NCI-H446 (cell line): Measurements from ENCODE around the gene TMEM130.

ENCODE experiments used
- DNase-seq, 2 experiments: peaks; one replicate each; lab custom pipeline; 2025; lab: John Stamatoyannopoulos, UW

The TMEM130 gene

DNA sequence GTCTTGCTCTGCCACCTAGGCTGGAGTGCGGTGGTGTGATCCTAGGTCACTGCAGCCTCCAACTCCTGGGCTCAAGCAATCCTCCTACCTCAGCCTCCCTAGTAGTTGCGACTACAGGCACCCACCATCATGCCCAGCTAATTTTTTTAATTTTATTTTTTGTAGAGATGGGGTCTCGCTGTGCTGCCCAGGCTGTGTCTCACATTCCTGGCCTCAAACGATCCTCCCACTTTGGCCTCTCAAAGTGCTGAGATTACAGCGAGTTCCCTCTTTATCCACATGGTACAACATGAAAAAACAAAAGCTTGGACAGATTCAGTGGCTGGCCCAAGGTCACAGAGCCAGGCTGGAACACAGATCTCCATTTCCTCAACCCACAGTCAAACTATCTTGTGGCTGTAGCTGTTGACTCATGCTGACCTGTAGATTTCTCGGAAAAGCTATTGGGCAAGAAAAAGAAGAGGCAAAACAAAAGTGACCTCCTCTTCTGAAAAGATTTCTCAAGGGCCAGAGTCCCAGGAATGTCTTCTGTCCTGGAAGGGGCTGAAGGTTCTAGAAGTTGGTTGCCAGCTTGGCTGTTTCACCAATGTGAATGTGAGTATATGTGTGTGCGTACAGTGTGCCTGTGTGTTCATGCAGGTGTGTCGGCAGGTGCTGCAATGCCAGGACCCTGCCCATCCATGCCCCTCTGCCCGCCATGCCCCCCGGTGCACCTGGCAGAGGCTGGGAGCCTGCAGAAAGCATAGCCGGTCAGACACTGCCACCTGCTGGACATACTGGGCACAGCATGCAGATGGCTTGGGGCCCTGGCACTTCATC is 28.4 kb downstream of the TMEM130 start:
- DNase-seq, result peak in 1 of 2 experiments; percentile 17

DNA sequence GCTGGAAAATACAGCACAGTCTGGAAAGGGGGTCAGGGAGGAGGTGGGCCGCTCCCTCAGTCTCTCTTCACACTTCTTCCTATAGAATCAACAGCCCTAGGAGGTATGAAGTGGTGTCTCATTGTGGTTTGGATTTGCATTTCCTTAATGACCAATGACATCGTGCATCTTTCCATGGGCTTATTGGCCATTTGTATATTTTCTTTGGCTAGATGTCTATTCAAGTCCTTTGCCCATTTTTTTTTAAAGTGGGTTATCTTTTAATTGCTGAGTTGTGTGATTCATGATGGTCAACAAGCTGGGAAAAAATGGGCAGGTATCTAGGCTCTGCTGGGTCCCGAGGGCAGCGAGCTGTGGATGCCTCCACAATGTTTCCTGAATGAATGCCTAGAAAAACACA is 29.1 kb downstream of the TMEM130 start:
- no peak for DNase-seq

DNA sequence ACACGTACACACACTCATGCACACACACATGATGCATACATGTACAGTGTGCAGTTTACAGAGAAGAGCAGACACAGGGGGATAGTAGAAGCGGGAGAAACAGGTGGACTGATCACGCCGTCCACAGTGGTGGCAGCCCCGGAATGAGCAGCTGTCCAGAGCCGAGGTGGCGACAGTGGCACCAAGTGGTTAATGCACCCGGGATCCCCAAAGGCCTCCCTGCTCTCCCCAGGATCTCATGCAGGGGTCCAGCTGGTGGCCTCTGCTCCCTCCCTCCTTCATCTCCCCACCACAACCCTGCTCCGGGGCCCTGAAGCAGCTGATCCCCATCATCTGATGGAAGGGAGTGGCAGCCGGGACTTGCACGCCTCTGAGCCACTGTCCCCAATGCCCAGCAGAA is 29.7 kb downstream of the TMEM130 start:
- DNase-seq, result no peak

DNA sequence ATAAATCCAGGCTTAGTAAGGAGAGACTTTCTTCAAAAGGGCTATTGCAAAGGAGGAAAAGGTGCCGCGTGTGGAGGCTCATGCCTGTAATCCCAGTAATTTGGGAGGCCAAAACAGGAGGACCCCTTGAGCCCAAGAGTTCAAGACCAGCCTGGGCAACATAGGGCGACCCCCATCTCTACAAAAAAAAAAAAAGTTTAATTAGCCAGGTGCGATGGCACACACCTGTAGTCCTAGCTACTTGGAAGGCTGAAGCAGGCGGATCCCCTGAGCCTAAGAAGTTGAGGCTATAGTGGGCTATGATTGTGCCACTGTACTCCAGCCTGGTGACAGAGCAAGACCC is 32.2 kb downstream of the TMEM130 start:
- DNase-seq, result no peak

DNA sequence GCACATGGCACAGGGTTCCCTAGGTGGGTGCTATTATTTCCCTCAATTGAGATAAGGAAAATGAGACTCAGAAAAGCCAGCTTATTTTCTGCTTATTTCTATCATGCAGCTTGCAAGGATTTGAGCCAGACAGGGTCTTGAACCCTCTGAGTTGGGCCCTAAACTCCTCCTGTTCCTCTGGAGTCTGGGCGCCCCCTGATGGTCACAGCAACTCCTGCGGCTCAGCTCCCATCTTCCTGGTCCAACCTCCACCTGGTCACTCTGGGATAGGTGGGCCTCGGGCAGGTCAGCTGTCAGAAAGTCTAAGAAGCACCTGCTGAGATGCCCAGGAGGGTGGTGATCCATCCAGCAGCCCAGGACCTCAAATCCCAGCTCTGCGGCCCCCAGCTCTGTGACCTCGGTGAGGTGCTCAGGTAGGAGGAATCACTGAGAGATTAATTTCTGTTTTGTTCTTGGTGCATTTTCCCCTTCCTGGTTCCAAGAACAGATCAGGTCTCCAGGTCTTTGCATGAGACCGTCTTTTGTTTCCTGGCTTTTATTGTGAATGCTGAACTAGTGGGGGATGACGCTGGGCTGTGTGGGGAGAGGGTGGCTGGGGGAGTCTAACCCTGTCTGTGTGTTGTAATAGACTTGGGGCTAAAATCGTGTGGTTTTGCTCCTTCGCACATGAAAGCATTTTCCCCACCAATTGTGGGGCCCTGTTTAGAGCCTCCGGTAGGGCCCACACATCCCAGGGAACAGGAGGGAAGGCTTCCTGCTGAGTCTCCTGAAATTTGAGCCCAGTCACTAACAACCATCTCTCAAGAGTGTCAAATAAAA is 32.8 kb downstream of the TMEM130 start:
- peak in 1 of 2 experiments; percentile 13 for DNase-seq

DNA sequence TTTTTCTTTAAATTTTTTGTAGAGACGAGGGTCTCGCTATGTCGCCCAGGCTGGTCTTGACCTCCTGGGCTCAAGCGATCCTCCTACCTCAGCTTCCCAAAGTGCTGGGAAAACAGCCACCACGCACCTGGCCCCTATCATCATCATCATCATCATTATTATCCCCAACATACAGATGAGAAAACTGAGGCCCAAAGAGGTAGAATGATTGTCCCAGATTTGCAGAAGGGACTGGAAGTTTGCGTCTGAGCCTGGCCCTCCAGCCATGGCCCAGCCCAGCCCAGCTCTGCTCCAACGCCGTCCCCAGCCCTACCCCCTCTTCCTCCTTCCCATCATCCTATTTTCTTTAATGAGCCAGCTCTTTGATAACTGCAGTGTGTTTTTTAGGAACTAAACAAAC is 34.9 kb downstream of the TMEM130 start:
- DNase-seq, result no peak

DNA sequence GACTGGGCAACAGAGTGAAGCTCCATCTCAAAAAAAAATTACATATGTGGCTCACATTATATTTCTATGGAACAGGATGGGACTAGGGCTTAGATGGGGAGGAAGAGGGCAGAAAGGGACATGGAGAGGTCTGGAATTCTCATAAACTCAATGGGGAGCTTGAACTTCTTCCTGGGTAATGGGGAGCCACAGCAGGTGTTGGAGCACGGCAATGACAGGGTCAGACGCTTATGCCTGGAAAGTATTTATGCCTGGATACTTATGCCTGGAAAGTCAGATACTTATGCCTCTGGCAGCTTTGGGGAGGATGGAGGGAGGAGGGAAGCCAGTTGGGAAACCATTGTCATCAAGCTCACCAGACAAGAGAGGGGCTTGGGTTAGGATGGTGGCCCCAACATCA is 36.8 kb downstream of the TMEM130 start:
- no peak for DNase-seq

DNA sequence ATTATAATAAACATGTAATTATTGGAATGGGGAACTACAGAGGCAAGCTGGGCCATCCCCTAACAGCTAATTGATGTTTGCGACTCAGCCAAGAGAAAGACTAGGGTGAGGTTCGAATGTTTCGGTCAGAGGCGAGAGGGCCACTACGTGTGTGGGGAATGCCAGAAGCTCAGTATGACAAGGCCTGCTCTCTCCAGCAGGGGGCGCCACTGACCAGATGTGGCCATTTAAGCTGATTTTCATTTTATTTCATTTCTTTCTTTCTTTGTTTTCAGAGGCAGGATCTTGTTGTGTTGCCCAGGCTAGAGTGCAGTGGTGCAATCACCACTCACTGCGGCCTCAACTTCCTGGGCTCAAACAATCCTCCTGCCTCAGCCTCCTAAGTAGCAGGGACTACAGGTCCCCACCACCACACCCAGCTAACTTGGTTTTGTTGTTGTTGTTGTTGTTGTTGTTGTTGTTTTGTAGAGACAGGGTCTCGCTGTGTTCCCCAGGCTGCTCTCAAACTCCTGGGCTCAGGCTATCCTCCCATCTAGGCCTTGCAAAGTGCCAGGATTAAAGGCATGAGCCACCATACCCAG is 38.1 kb downstream of the TMEM130 start:
- DNase-seq, result no peak

DNA sequence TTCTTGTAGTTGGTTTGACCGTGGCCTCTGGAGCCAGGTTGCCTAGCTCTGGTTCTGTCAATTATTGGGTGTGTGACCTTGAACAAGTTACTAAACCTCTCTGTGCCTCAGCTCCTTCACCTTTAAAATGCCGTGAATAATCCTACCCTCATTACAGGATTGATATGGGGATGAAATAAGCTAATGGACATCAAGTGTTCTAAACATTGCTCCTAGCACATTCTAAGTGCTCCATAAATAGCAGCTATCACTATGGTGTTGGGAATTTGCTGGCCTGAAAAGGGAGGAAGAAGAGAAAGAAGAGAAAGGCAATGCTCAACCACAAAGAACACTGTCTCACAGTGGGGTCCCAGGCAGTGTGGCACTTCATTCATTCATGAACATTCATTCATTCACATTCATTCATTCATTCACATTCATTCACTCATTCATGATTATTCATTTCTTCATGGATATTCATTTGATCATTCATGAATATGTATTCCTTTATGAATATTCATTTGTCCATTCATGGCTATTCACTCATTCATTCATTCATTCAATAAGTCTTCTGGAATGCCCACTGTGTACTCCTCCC is 38.8 kb downstream of the TMEM130 start:
- no peak for DNase-seq

DNA sequence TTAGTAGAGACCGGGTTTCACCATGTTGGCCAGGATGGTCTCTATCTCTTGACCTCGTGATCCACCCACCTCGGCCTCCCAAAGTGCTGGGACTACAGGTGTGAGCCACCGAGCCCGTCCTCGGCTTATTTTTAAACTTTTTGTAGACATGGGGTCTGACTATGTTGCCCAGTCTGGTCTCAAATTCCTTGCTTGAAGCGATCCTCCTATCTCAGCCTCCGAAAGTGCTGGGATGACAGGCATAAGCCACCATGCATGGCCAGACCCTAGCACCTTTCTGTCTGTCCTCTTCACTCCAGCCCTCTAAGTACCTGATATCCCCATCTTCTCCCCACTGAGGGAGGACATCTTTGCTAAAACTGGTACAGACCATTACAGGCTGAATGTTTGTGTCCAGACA is 41.4 kb downstream of the TMEM130 start:
- no peak for DNase-seq

DNA sequence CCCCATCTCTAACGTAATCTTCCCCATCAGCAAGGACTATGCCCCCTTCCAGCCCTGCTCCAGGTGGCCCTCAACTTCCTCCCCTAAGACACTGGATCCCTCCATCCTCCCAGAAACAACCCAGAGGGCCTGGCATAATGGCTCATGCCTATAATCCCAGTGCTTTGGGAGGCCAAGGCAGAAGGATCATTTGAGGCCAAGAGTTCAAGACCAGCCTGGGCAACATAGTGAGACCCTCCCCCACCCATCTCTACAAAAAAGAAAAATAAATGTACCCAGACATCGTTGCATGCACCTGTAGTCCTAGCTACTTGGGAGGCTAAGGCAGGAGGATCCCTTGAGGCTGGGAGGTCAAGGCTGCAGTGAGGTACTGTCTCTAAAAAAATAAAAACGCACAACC is 42.6 kb downstream of the TMEM130 start:
- no peak for DNase-seq

DNA sequence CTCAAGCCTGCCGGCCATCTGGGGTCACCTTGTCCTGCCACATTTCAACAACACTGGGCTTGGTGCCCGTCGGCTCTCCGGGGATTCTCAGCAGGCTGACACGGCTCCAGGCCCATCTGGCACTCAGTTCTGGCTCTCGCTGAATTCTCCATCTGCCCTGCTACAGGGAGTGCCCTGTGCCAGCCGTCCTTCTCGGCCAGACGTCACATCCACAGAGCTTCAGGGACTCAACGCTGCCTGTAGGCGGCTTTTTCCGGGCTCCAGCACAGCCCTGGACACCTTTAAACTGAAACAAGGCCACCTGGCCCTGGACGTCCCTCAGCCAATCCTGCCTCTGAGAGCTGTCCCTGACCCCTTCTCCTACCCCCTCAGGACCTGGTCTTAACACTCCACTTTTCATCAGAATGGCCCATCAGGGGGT is 43.0 kb downstream of the TMEM130 start:
- DNase-seq, result peak; percentile 83 to 95

DNA sequence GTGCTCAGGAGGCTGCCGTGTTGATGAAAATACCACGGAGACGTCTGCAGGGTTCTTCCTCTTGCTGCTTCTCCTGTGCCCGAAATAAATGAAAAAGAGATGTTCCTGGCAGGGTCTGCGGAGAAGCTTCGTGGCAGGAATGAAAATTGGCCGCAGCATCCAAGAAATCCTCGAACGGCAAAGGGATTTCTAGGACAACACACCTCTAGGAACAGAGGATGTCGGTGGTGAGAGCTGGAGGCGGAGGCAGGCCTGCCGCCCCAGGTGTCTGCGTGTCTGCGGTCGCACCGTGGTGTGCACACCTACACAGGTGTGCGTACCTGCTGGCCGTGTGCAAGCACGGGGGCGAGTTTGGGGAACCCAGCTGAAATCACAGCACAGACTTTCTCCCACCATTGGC is 43.4 kb downstream of the TMEM130 start:
- DNase-seq, result peak; percentile 23 to 63

DNA sequence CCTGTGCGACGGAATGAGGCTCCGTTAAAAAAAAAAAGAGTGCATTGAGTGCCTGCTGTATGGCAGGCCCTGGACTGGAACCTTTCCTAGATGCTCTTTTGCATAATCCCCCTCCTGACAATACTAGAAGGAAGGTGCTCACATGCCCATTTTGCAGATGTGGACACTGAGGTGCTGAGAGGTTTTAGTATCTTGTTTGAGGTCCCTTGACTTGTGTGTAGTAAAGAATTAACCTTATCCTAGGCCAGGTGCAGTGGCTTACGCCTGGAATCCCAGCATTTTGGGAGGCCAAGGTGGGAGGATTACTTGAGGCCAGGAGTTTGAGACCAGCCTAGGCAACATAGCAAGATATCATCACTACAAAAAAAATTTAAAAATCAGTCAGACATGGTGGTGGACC is 46.6 kb downstream of the TMEM130 start:
- no peak for DNase-seq

DNA sequence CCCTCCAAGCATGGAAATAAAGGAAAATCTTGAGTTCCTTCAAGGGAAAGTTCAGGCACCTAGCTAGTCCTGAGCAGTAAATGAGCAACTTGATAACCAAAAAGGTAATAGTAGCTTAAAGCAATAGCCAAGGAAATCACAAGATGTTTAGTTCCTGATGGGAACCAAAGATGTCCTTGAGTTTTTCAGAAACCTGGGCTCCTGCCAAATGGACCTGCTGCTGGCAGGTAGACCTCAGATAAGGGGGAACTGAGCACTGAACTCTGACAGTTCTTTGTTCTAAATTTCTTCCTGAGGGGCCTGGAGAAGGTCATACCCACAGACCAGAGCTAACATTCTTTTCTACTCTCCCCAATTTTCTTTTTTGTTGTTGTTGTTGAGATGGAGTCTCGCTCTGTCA is 48.5 kb downstream of the TMEM130 start:
- no peak for DNase-seq

DNA sequence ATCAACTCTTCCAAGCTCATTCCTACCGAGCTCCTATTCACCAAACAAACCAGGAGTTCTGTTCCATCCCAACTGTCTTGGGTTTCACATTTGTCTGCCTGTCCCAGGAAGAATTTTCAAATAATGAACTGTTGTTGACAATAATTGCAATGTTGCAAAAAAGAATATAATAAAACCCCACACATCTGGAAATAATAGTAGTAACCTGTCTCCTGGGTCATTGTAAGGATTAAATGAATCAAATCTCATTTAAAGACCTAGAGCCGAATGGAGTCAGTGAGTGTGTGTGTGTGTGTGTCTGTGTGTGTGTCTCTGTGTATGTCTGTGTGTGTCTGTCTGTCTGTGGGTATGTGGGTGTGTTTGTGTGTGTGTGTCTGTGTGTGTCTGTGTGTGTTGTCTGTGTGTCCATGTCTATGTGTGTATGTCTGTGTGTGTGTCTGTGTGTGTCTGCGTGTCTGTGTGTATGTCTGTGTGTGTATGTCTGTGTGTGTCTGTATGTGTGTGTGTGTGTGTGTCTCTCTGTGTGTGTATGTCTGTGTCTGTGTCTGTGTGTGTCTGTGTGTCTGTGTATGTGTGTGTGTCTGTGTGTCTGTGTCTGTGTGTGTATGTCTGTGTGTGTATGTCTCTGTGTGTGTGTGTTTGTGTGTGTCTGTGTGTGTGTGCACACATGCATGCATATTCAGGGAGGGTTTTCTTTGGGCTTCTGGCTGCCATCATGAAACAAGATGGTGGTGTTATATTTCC is 52.7 kb downstream of the TMEM130 start:
- DNase-seq, result no peak

DNA sequence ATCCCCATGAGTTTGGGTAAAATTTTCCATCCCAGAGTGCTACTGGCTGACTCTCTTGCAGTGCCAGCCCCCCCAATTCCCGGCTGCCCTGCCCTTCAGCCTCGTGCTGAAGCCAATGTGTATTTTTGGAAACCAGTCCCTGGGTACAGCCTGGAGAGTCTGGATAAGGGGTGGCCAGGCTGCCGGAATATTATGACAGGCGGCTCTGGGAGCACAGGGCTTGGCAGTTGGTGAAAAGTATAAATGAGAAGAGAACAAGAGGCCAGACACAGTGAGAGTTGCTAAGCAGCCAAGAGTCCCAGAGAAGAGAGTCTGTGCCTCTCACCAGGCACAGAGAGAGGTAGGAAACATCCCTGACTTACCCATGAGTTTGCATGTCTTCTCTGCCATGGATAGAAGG is 53.6 kb downstream of the TMEM130 start:
- peak in 1 of 2 experiments; percentile 26 for DNase-seq

DNA sequence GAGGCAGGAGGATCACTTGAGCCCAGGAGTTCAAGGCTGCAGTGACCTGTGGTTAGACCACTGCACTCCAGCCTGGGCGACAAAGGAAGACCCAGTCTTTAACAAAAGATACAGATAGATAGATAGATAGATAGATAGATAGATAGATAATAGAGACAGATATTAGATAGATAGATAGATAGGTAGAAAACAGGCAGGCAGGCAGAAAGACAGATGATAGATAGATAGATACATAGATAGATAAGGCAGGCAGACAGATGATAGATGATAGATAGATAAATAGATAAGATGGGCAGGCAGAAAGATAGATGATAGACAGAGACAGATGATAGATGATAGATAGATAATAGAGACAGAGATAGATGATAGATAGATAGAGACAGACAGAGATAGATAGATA is 54.5 kb downstream of the TMEM130 start:
- DNase-seq, result no peak

DNA sequence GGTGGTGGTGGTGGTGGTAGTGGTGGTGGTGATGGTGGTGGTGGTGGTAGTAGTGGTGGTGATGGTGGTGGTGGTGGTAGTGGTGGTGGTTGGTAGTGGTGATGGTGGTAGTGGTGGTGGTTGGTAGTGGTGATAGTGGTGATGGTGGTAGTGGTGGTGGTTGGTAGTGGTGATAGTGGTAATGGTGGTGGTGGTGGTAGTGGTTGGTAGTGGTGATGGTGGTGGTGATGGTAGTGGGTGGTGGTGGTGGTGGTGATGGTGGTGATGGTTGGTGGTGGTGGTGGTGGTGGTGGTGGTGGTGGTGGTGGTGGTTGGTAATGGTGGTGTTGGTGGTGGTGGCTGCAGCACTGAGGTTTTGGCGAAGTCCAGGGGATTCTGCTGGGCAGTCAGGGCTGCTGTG is 58.5 kb downstream of the TMEM130 start:
- DNase-seq, result no peak

DNA sequence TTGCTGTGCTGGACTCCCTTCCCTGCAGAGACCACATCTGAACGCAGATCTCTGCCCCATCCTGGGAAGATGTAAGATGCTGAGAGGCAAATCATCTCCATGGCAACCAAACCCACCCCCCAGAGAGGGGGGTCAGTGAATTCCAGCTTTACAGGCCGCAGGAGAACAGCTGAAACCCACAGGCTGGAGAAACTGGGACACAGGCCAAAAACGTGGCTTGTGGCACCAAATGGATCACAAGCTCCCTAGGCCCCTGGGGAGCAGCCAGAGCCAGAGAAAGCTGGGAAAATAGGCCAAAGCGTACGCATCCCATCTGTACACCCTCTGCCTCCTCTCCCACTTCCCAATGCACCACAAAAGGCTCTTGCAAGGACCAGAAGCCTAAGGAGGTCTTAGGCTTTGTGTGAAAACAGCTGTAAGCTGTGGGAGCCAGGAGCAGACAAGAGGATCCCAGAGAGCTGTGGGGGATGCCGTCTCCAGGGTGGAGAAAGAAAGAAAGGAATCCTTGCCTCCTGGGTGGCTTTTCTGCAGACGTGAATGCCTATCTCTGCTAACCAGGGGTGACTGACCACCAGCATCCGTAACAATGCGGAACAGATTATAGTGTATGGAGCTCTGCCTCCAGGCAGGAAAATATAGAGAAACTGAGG is 59.5 kb downstream of the TMEM130 start:
- peak; percentile 74 to 93 for DNase-seq

DNA sequence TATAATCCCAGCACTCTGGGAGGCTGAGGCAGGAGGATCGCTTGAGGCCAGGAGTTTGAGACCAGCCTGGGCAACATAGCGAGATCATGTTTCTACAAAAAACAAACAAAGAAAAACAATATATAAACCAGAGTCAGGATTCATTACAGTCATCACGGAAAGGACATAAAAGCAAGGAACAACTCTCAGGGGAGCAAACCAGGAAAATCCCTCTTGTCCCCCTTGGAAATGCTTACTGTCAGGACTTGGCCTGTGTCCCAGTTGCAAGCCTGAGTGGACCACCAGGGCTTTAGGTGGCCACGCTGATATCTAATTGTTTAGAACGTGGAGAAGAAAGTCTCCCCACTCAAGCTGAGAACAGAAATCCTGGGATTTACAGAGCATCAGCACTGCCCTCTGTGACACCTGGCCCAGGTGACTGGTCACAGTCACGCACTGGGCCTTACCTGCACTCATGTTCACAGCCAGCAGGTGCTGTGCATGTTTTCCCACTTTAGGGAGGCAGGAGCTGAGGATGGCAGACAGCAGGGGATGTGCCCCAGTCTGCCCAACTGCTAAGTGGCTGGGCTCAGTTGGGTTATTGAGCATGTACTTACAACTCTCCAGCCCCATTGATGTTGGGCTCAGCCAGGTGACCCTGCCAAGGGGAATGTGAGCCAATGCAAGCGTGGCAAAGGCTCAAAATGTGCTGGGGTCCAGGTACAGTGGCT is 60.9 kb downstream of the TMEM130 start:
- DNase-seq, result no peak
